Measurements from ENCODE around the gene DCDC2. TPM values are rescaled to one million over a fixed set of nuclear protein-coding genes. Genes with fewer than 3 reads are reported as not detected.

Gene DCDC2
- total RNA-seq, 1 donor from 2014 or later = not detected

DNA sequence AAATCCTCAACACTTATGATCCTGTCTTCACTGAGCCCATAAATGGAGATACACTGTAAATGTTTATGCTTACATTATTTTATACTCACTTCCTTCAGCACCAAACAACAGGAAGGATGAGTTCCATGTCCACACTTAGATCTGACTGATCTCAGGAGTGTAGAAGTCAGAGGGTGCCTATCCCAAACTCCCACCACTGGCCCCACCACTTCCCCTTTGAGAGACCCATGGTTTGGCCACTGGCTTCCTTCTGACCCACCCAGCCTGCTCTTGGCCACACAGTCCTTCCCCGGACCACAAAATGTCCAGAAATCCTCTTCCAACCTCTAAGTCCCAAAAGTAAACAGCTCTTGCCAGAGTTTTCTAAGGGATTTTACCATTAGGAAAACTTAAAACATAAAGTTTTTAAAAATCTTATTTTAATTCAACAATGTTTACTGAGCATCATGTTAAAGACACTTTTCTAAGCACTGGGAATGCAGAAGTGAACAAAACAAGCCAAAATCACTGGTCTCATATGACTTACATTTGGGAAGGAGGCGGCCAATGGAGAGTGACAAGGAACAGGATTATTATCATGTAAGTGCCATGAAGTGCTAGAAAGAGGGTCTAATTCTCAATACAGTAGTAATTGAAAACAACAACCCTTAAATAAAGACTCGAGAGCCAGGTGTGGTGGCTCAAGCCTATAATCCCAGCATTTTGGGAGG is 128.0 kb downstream of the DCDC2 start:
- Mint-ChIP-seq H3K4me1 (ENCODE audit: low read depth, unreplicated experiment) (no peaks in the 10 kb centered on the region), H3K36me3 (ENCODE audit: unreplicated experiment) (no peaks in the 10 kb centered on the region), H3K27ac (ENCODE audit: unreplicated experiment) (no peak overlapping the region), H3K9me3 (ENCODE audit: unreplicated experiment) (no peaks in the 10 kb centered on the region), H3K27me3 (ENCODE audit: unreplicated experiment) (no peaks in the 10 kb centered on the region), H3K4me3 (ENCODE audit: unreplicated experiment) (no peak overlapping the region)
- TF ChIP-seq, protein P1, sequence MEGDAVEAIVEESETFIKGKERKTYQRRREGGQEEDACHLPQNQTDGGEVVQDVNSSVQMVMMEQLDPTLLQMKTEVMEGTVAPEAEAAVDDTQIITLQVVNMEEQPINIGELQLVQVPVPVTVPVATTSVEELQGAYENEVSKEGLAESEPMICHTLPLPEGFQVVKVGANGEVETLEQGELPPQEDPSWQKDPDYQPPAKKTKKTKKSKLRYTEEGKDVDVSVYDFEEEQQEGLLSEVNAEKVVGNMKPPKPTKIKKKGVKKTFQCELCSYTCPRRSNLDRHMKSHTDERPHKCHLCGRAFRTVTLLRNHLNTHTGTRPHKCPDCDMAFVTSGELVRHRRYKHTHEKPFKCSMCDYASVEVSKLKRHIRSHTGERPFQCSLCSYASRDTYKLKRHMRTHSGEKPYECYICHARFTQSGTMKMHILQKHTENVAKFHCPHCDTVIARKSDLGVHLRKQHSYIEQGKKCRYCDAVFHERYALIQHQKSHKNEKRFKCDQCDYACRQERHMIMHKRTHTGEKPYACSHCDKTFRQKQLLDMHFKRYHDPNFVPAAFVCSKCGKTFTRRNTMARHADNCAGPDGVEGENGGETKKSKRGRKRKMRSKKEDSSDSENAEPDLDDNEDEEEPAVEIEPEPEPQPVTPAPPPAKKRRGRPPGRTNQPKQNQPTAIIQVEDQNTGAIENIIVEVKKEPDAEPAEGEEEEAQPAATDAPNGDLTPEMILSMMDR (IDR thresholded peaks at IDR 0.05; ENCODE audit: partially characterized antibody, unreplicated experiment) = no peak
- no peak for DNase-seq

DNA sequence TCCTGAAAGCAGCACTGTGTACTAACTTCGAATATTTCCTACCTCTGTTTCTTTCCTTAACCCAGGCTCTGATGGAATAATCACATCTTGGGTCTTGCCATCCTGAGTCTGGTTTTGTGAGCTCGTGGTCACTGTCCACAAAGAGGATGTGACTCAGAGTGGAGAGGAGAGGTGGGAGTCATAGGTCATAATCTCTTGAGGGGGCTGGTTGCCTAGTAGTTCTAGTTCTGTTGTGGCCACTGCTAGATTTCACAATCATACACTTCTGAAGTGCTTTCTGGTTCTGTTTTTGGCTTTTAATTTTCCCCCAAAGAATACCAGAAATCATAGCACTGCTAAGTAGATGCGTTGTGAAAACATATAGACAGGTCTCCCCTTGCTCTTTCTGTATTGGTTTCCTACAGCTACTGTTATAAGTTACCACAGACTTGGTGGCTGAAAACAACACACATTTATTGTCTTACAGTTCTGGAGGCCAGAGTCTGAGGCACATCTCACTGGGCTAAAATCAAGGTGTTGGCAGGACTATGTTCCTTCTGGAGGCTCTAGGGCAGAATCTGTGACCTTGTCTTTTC is 129.1 kb downstream of the DCDC2 start:
- Mint-ChIP-seq H3K27ac (ENCODE audit: unreplicated experiment) (no peak overlapping the region), H3K4me3 (ENCODE audit: unreplicated experiment) (no peak overlapping the region), H3K4me1 (ENCODE audit: low read depth, unreplicated experiment) (no peaks in the 10 kb centered on the region), H3K36me3 (ENCODE audit: unreplicated experiment) (no peaks in the 10 kb centered on the region), H3K27me3 (ENCODE audit: unreplicated experiment) (no peaks in the 10 kb centered on the region), H3K9me3 (ENCODE audit: unreplicated experiment) (no peaks in the 10 kb centered on the region)
- no peak for DNase-seq
- TF ChIP-seq, protein P1 (IDR thresholded peaks at IDR 0.05; ENCODE audit: partially characterized antibody, unreplicated experiment) = no peak

DNA sequence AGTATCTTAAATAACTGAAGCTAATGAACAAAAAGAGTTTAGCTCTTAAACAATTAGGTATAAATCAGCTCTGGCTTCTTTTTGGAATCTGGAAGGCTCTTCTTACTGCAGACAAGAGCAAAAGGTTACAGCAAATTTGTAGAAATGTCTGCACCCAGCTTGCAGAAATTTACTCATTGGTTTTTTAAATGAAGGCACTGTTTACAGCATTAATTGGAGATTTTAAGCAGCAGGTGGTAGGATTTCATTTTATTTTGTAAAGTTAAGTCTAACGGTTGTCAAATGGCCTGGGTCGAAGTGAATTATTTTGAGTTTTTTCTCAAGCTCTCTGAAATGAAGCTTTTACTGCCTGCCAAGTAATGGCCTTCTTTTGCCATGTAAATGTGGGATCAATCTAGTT is 129.7 kb downstream of the DCDC2 start:
- no peak overlapping the region for H3K4me3 Mint-ChIP-seq (ENCODE audit: unreplicated experiment)
- H3K9me3 Mint-ChIP-seq (ENCODE audit: unreplicated experiment) = no peaks in the 10 kb centered on the region
- DNase-seq = no peak
- TF ChIP-seq, protein P1 (IDR thresholded peaks at IDR 0.05; ENCODE audit: partially characterized antibody, unreplicated experiment) = no peak
- H3K4me1 Mint-ChIP-seq (ENCODE audit: low read depth, unreplicated experiment) = no peaks in the 10 kb centered on the region
- H3K27me3 Mint-ChIP-seq (ENCODE audit: unreplicated experiment) = no peaks in the 10 kb centered on the region
- H3K36me3 Mint-ChIP-seq (ENCODE audit: unreplicated experiment) = no peaks in the 10 kb centered on the region
- no peak overlapping the region for H3K27ac Mint-ChIP-seq (ENCODE audit: unreplicated experiment)

- TF ChIP-seq, protein P1 (IDR thresholded peaks at IDR 0.05; ENCODE audit: partially characterized antibody, unreplicated experiment) = no peak
- Mint-ChIP-seq H3K4me1 (ENCODE audit: low read depth, unreplicated experiment) (no peaks in the 10 kb centered on the region), H3K36me3 (ENCODE audit: unreplicated experiment) (no peaks in the 10 kb centered on the region), H3K4me3 (ENCODE audit: unreplicated experiment) (no peak overlapping the region), H3K27ac (ENCODE audit: unreplicated experiment) (no peak overlapping the region), H3K9me3 (ENCODE audit: unreplicated experiment) (no peaks in the 10 kb centered on the region), H3K27me3 (ENCODE audit: unreplicated experiment) (no peaks in the 10 kb centered on the region)
- DNase-seq = no peak
These were observed 130.3 kb downstream of the DCDC2 start for GRCh38 chr6:24227556-24227955.

GRCh38 chr6:24226541-24226940 is 131.3 kb downstream of the DCDC2 start:
- Mint-ChIP-seq H3K4me3 (ENCODE audit: unreplicated experiment) (no peak overlapping the region), H3K27ac (ENCODE audit: unreplicated experiment) (no peak overlapping the region), H3K4me1 (ENCODE audit: low read depth, unreplicated experiment) (no peaks in the 10 kb centered on the region), H3K9me3 (ENCODE audit: unreplicated experiment) (no peaks in the 10 kb centered on the region), H3K36me3 (ENCODE audit: unreplicated experiment) (no peaks in the 10 kb centered on the region), H3K27me3 (ENCODE audit: unreplicated experiment) (no peaks in the 10 kb centered on the region)
- DNase-seq = no peak
- TF ChIP-seq, protein P1 (IDR thresholded peaks at IDR 0.05; ENCODE audit: partially characterized antibody, unreplicated experiment) = no peak
